Measurements from ENCODE around the gene PHF10. TPM values are rescaled to one million over a fixed set of nuclear protein-coding genes. Genes with fewer than 3 reads are reported as not detected.
A peak's percentile ranks its signal among the peaks of the same experiment; 100 is the strongest.

PHF10 gene
- total RNA-seq, 4 donors from 2014 or later, result 64.6 to 96.5 (median 78.0) TPM

GRCh38 chr6:169763308-169763707 lies 39.0 kb upstream of the PHF10 start:
- H3K27me3 ChIP-seq, result no peaks in the 10 kb centered on the region
- TF ChIP-seq CTCF (IDR thresholded peaks at IDR 0.05) (no peak), POLR2AphosphoS5 (IDR thresholded peaks at IDR 0.05) (no peak), EP300 (IDR thresholded peaks at IDR 0.05) (no peak), POLR2A (IDR thresholded peaks at IDR 0.05; ENCODE audit: low read depth) (no peak)
- peak; percentile 64 for DNase-seq (ENCODE audit: extremely low spot score)
- H3K4me3 ChIP-seq, result no peak overlapping the region
- H3K4me1 ChIP-seq, result peaks cover 0 to 9% (median 4%) of the 10 kb centered on the region in 4 donors
- no peak overlapping the region for H3K27ac ChIP-seq (replicated peaks in 1 of 4)
- peaks cover 27 to 95% (median 82%) of the 10 kb centered on the region in 4 donors for H3K36me3 ChIP-seq
- WGBS, result 54% methylated on average over 9 of the region's 10 CpGs
- H3K9me3 ChIP-seq, result no peaks in the 10 kb centered on the region
- intact Hi-C loops (cut with DNase I), result no loop called here

GRCh38 chr6:169755162-169755561 lies 30.9 kb upstream of the PHF10 start:
- peaks cover 15 to 21% (median 18%) of the 10 kb centered on the region in 4 donors for H3K4me1 ChIP-seq
- H3K27me3 ChIP-seq, result no peaks in the 10 kb centered on the region
- no peak for DNase-seq (ENCODE audit: extremely low spot score)
- 88% methylated on average over 6 of the region's 6 CpGs for WGBS
- intact Hi-C loops (cut with DNase I), result no loop called here
- H3K4me3 ChIP-seq, result no peak overlapping the region
- no peak for TF ChIP-seq POLR2AphosphoS5 (IDR thresholded peaks at IDR 0.05)
- no peak for TF ChIP-seq EP300 (IDR thresholded peaks at IDR 0.05)
- no peak for TF ChIP-seq POLR2A (IDR thresholded peaks at IDR 0.05; ENCODE audit: low read depth)
- no peak for TF ChIP-seq CTCF (IDR thresholded peaks at IDR 0.05)
- no peak overlapping the region for H3K27ac ChIP-seq (replicated peaks in 1 of 4)
- peaks cover 18 to 46% (median 35%) of the 10 kb centered on the region in 4 donors for H3K36me3 ChIP-seq
- no peaks in the 10 kb centered on the region for H3K9me3 ChIP-seq

- TF ChIP-seq POLR2A (IDR thresholded peaks at IDR 0.05; ENCODE audit: low read depth), result no peak
- no peak for TF ChIP-seq POLR2AphosphoS5 (IDR thresholded peaks at IDR 0.05)
- no peak for TF ChIP-seq EP300 (IDR thresholded peaks at IDR 0.05)
- no peak for TF ChIP-seq CTCF (IDR thresholded peaks at IDR 0.05)
- Histone ChIP-seq H3K36me3 (peaks cover 0 to 17% (median 6%) of the 10 kb centered on the region in 4 donors), H3K4me3 (peak overlapping the region; percentile 85 to 97 (median 93)), H3K9me3 (no peaks in the 10 kb centered on the region), H3K4me1 (peaks cover 19 to 28% (median 26%) of the 10 kb centered on the region in 4 donors), H3K27me3 (no peaks in the 10 kb centered on the region), H3K27ac (replicated peaks in 1 of 4) (peak overlapping the region; percentile 97 to 98 (median 98))
- DNase-seq (ENCODE audit: extremely low spot score), result no peak
- intact Hi-C loops (cut with DNase I), result loop anchor here (5.0 kb wide), 1 partner anchor 800 kb away; the partner anchor contains the start of genes PSMB1 and TBP
- WGBS, result 24% methylated on average over 11 of the region's 19 CpGs
These were observed 27.8 kb upstream of the PHF10 start for GRCh38 chr6:169752074-169752623.

- Histone ChIP-seq H3K27ac (replicated peaks in 1 of 4) (peak within 1 kb of the TSS; percentile 97 to 98 (median 98)), H3K4me1 (peaks cover 19 to 28% (median 26%) of the 10 kb centered on the region in 4 donors), H3K4me3 (peak within 1 kb of the TSS; percentile 85 to 97 (median 93)), H3K36me3 (peaks cover 0 to 10% (median under 1%) of the 10 kb centered on the region in 4 donors), H3K9me3 (no peaks in the 10 kb centered on the region), H3K27me3 (no peaks in the 10 kb centered on the region)
- intact Hi-C loops (cut with DNase I), result loop anchor here (2.0 to 5.0 kb wide), 3 partner anchors 27 to 801 kb away; partner anchors contain the start of genes PHF10, PSMB1 and TBP
- TF ChIP-seq POLR2A (IDR thresholded peaks at IDR 0.05; ENCODE audit: low read depth), result peak; percentile 85
- peak in 2 of 3 experiments; percentile 27 to 31 for TF ChIP-seq CTCF (IDR thresholded peaks at IDR 0.05)
- TF ChIP-seq POLR2AphosphoS5 (IDR thresholded peaks at IDR 0.05), result peak; percentile 97 to 98
- no peak for TF ChIP-seq EP300 (IDR thresholded peaks at IDR 0.05)
- WGBS, result 1% methylated on average over 14 of the region's 90 CpGs
- DNase-seq (ENCODE audit: extremely low spot score), result peak; percentile 97
These were observed 27.2 kb upstream of the PHF10 start, which contains the start of the genes DYNLT2 and ERMARD for GRCh38 chr6:169751242-169752073. DYNLT2 (minus strand) TSS chr6:169751572; CDS start chr6:169751458, 114 bp downstream. ERMARD (plus strand) TSS chr6:169751622; CDS start chr6:169751658, 36 bp downstream.
